G401.6 (cell line): ENCODE results near the gene POLD2.

ENCODE experiments used
- FAIRE-seq: peaks from 2 replicates; lab custom pipeline; 2012; peaks lifted over from hg19 to GRCh38; lab: Jason Lieb, UNC

The POLD2 gene

DNA sequence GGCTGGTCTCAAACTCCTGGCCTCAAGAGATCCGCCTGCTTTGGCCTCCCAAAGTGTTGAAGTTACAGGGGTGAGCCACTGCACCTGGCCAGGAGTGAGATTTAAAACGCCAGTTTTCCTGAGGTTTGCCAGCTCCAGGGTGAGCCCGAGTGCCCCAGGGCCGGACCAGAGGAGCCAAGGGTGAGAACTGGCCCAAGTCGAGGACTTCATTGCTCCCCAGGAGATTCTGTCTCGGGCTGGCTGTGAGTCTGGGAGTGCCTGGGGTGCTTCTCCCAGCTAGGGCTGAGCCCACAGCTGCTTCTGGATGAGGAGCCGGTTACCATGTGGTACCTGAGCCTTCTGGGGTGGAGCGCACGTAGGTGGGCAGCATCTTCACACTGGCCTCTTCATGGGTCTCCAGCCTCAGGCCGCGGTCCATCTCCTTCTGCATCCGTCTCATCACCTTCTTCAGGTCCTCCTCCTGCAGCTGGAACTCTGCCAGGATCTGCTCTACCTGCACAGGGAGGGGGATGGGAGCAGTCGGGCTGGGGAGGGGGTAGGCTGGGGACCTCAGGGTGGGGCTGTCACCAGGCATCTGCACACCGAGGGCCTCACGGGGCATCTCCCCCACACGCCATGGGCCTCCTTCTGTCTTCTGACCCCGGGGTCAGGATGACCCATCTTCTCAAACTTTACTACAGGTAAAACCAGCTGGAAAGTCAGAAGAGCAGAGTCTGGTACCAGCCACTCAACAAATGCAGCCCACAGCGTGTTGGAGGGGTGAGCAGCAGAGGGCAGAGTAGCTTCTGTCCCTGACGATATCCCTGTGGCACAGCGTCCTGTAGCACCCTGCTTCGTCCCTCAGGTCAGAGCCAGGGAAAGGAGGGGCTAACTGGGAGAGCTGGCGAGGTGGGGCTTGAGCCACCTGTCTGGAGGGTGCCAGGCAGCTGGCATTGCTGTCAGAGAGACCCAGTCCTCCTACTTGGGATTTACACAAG lies 29.9 kb upstream of the POLD2 start:
- no peak for FAIRE-seq

DNA sequence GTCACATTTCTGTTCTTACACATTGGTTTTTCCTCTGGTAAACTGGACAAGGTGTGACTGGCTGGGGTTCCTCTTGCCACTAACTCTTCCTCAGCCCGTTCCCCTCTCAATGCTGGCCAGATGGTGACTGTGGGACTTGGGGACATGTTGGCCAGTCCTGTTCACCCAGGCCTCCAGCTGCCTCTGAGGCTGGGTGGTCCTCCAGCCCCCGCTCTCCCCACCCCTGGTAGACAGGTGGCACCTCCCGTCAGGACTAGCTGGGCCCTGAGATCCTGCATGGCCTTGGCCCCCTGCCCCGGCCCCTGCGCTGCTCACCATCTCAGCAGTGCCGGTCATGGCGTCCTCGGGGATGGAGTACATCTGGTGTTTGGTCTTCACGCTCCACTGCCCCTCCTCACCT lies 28.6 kb upstream of the POLD2 start:
- FAIRE-seq: no peak

DNA sequence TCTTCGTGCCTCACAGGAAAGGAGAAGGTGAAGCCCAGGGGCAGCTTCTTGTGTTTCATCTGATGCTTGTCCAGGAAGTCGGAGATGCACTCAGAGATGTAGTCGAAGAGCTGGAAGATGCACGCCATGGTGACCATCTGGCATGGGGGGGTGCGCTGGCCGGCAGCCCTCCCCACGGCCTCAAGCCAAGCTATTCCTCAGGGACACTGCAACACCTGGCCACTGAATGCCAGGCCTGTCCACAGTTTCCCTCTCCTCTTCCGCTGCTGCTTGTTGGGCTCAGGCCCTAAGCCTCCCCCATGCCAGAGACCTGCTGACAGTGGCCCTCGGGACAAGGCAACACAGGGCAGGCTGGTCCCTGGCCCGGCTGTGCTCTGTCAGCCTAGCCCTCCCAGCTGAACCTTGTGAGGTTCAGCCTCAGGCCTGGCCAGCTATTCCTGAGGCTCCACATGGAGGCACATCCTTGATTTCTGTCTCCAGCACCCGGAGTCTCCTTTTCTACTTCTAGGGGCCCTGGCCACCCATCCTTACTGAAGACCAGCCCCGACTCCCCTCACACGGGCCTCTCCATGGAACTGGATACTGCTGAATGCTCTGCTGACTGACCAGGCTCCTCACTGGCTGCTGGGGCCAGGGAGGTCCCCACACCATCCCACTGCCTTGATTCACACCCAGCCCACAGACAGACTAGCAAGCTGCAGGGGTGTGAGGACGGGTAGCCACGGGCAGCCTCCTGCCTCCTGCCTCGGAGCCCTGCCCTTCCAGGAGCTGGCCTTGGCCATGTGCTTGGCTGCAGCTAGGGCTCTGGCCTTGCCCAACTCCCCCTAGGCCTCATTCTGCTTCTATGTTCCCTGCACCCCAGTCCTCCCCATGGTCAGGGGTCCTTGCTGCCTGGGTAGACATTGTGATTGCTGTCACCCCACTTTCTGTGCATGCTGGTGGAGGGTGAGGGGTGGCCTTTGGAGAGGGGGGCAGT lies 27.9 kb upstream of the POLD2 start:
- FAIRE-seq: no peak

GRCh38 chr7:44150466-44150832 lies 27.1 kb upstream of the POLD2 start:
- no peak for FAIRE-seq

DNA sequence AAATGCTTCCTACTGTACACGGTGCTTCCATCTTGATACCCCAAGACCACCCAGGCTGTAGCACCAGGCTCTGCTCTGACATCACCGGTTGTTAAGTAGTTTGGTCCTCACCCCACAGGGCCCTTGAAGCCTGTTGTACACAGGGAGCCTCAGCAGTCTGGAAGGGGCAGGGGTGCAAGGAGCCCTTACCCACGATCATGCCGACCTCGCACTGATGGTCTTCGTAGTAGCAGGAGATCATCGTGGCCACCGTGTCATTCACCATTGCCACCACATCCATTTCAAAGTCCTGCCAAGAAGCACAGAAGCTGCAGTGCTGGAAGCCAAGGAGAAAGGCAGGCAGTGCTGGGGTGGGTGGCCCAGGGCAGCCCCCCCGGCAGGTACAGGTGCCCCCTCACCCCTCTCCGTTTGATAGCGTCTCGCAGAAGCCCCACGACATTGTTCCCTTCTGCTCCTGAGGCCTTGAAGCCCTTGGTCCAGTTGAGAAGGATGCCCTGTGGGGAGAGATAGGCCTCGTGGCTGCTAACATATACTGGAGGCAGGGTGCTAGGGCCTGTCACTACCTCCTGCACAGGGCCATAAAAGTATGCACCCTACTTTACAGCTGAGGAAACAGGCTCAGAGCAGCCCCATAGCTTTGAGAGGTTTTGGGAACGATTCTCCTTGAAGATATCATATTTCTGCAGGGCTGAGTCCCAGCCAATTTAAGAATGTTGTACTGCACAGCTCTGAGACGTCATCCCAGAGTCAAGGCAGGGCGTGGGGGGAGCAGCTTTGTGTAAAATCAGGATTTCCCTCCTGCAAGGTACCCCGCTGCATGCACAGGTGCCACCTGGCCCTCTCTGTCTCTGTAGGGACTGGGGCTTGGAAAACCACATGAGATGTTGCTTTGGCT lies 26.5 kb upstream of the POLD2 start:
- no peak for FAIRE-seq

GRCh38 chr7:44148961-44149536 lies 25.7 kb upstream of the POLD2 start:
- no peak for FAIRE-seq

- FAIRE-seq: no peak
Measured at GRCh38 chr7:44148166-44148565, 24.8 kb upstream of the POLD2 start.

GRCh38 chr7:44147026-44147991 lies 24.0 kb upstream of the POLD2 start:
- no peak for FAIRE-seq

DNA sequence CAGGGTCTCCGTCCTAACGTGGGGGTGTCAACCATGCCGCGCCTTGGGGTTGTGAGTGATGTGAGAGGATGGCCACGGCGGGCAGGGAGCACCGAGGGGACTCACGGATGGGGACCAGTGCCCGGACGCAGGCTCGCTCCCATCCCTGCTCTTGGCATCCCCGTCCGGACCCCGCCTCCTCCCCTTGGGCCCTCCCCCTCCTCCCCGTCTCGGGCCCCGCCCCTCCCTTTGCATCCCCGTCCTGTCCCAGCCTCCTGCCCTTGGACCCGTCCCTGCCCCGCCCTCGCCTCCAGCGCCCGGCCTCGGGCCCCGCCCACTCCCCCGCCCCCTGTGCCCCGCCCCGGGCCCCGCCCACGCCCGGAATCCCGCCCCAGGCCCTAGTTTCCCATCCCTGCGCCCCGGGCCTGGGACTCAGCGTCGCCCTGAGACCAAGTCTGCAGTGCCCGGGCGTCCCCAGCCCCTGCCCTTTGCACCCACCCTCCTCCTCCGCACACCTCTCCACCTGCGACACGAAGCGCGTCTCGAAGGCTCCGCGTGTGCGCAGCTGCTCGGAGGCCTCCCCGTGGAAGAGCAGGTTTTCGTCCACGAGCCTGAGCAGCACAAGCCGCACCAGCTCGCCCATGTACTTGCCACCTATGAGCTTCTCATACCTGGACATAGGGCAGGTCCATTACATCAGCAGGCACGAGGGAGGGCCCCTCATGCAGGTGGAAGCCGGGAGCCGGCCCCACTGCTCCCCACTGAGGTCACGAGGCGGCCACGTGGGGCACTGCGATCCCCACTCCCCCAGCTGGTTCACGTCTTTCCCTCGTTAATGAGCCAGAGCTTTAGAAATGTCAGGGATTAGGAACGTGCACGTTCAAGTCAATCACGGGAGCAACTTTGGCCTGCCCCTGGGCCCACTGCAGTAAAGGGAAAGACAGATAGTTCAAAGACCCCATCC lies 22.9 kb upstream of the POLD2 start:
- no peak for FAIRE-seq

- no peak for FAIRE-seq
Measured at GRCh38 chr7:44145479-44145968, 22.2 kb upstream of the POLD2 start.

DNA sequence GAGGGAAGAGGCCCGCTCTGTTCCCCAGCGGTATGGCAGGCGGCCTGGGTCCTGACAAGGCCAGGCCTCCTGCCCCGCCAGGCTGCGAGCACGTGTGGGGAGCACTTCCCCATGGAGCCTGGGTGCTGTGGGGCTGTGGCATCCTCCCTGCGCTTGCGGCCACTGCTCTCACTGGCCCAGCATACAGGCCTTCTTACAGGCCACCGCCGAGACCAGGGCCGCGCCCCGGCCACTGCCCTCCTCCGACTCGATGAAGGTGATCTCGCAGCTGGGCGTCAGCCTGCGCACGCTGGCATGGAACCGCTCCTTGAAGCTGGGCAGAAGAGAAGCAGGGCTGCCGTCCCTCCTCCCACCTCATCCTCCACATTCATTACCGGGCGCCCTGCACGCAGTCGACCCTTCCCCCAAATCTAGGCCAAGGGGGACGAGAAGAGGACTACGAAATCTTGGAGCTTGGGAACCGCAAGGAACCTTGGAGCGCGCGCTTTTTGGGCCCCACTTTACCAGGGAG lies 21.7 kb upstream of the POLD2 start:
- FAIRE-seq: no peak

DNA sequence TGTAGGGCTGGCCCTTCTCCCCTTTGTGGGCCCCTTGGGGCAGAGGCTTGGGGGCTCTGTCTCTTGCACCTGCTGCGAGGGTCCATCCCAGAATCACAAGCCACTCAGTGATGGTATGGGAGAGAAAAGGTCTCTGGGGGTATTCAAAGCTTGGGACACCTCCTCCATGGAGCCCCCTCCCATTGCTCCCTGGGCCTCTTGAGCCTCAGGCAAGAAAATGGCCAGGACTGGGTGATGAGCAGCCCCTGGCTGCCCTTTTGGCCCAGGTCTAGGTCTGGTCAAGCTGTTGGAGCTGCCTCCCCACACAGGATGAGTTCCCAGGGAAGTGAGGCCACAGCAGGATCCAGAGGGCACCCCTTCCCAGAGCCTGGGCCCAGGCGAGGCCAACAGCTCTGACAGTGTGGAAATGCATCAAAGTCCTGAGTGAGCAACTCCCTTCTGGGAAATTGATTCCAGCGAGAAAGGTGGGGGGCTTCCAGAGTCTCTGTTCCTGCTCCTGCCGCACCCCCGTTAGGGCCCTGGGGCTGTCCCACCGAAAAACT lies 21.1 kb upstream of the POLD2 start:
- no peak for FAIRE-seq

GRCh38 chr7:44143646-44144250 lies 20.4 kb upstream of the POLD2 start:
- FAIRE-seq: no peak

DNA sequence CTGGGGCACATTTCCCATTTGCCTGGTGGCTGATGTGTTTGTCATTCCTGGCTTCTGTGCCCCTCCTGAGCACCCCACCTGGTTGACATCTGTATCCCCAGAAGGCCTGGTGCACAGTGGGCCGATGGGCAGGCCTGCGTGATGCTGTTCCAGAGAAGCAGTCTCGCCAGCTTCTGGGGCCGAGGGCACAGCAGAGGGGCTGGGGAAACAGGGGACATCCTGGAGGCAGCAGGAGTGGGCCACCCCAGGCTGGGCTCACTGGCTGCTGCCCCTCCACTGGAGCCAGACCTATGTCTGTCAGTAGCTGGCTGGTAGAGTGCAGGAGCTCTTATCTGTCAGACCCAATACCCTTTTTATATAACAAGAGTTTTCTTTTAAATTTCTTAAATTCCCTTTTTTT lies 18.7 kb upstream of the POLD2 start:
- no peak for FAIRE-seq

- FAIRE-seq: no peak
Measured at GRCh38 chr7:44141221-44141850, 18.0 kb upstream of the POLD2 start, which contains the start of gene MYL7. Gene MYL7 (minus strand): TSS chr7:44141332. CDS start chr7:44141305, 27 bp downstream.

- FAIRE-seq: no peak
Measured at GRCh38 chr7:44140341-44140740, 17.0 kb upstream of the POLD2 start.

DNA sequence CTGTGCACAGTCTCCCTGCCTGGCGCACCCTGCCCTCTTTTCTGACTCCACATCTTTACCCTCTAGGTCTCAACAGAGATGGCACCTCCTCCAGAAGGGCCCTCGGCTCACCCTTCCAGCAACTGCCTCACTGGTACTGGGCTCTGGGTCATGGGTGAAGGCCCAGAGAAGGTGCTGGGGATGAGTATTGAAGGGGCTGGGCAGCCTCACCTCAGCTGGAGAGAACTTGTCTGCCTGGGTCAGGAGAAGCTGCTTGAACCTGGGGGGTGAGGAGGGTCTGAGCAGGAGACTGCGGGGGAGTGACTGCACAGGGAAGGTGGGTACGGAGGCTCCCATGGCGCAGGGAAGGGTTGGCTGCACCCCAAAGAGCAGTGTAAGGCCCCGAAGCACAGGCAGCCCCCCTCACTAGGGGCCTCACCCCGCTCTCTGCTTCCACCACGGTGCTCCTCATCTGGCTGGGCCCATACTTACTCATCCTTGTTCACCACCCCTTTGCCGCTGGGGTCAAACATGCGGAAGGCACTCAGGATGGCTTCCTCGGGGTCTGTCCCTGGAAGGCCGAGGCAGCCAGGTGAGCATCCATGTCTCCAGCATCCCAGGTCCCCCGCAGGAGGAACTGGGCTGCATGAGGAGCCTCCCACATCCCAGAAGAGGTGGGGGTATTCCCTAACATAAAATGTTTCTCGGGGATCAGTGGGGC lies 16.1 kb upstream of the POLD2 start:
- no peak for FAIRE-seq
